HepG2 (cell line): ENCODE data around the gene ZPR1. TPM values are rescaled to one million over a fixed set of nuclear protein-coding genes. Genes with fewer than 3 reads are reported as not detected.

Source experiments
- CENPT ChIP-seq: sonication (generic); formaldehyde crosslinking; IDR thresholded peaks from 2 replicates; pipeline ENCODE4 v1.8.0; 2022; ENCODE audit warnings: low read depth, mild to moderate bottlenecking, moderate library complexity, missing genetic modification reagents
- NR2C2 ChIP-seq: sonication (generic); formaldehyde crosslinking; IDR thresholded peaks from 2 replicates; pipeline ENCODE4 v1.4.0; 2020; ENCODE audit warnings: missing genetic modification reagents, mild to moderate bottlenecking, moderate library complexity, borderline replicate concordance
- NR2F6 ChIP-seq, 2 experiments: IDR thresholded peaks; 2 replicates each; pipeline ENCODE4 v1.6.1; 2016; ENCODE audit warnings: antibody characterized with exemption in 1 of 2, mild to moderate bottlenecking in 1 of 2
- RAD21 ChIP-seq: fragments of 450-650 bp; formaldehyde crosslinking; IDR thresholded peaks from 2 replicates; pipeline ENCODE4 v1.5.0; 2020; ENCODE audit warnings: mild to moderate bottlenecking
- RBFOX2 ChIP-seq: fragments of 200-400 bp; formaldehyde crosslinking; IDR thresholded peaks from 2 replicates; pipeline ENCODE4 v1.6.1; 2017; ENCODE audit warnings: low read depth, mild to moderate bottlenecking, low read length
- ZNF441 ChIP-seq: sonication (generic); formaldehyde crosslinking; IDR thresholded peaks from 2 replicates; pipeline ENCODE4 v1.7.0; 2021; ENCODE audit warnings: missing genetic modification reagents, borderline replicate concordance
- ZNF598 ChIP-seq: sonication (generic); formaldehyde crosslinking; IDR thresholded peaks from 2 replicates; pipeline ENCODE4 v1.5.1; 2020; ENCODE audit warnings: mild to moderate bottlenecking, missing genetic modification reagents, borderline replicate concordance
- ZNF75D ChIP-seq: sonication (generic); formaldehyde crosslinking; IDR thresholded peaks from 2 replicates; pipeline ENCODE4 v1.8.1; 2023; ENCODE audit warnings: missing genetic modification reagents, mild to moderate bottlenecking, borderline replicate concordance
- polyA plus RNA-seq, 8 experiments: library from polyadenylated mRNA; depleted of rRNA in 3 of 8; stranded (reverse) in 7 of 8; unstranded in 1 of 8; fragments of >200 nt; fragmentation: Illumina TruSeq in 4 of 8; extraction: Trizol in 4 of 8; gene quantifications; 2 replicates each; pipeline versions ENCODE4 v1.2.1 to v1.2.3, GENCODE V29; 2011 to 2016; ENCODE audit warnings: low read depth in 4 of 8, missing spikeins in 1 of 8, mixed read lengths in 1 of 8; ENCODE audit not compliant: insufficient read depth in 1 of 8
- total RNA-seq, 5 experiments: library from RNA; depleted of rRNA; stranded (reverse); fragments of >200 nt; fragmentation: Illumina TruSeq; extraction: Trizol; gene quantifications; 2 replicates each; pipeline ENCODE4 v1.2.3, GENCODE V29; 2016; ENCODE audit warnings: low read depth in 1 of 5
- TF ChIP-seq, protein P1 (sequence below): sonication (generic); formaldehyde crosslinking; IDR thresholded peaks from 2 replicates; pipeline ENCODE4 v1.5.0; 2020; ENCODE audit warnings: missing genetic modification reagents
- TF ChIP-seq, protein P2 (sequence below): sonication (generic); formaldehyde crosslinking; IDR thresholded peaks from 2 replicates; pipeline ENCODE4 v1.9.0; 2021; ENCODE audit warnings: missing genetic modification reagents, borderline replicate concordance
- TF ChIP-seq, protein P3 (sequence below): sonication (generic); formaldehyde crosslinking; conservative IDR thresholded peaks from 2 replicates; pipeline ENCODE4 v1.8.0; 2022; ENCODE audit warnings: missing genetic modification reagents
- TF ChIP-seq, protein P4 (sequence below): sonication (generic); formaldehyde crosslinking; IDR thresholded peaks from 2 replicates; pipeline ENCODE4 v1.8.0; 2023; ENCODE audit warnings: mild to moderate bottlenecking, missing genetic modification reagents

Gene ZPR1
- total and polyA plus RNA-seq, 2 of the 13 experiments (the other 11 are each of a cell fraction or from before 2014, with no cell fraction given), result 40.0 to 79.3 TPM

DNA sequence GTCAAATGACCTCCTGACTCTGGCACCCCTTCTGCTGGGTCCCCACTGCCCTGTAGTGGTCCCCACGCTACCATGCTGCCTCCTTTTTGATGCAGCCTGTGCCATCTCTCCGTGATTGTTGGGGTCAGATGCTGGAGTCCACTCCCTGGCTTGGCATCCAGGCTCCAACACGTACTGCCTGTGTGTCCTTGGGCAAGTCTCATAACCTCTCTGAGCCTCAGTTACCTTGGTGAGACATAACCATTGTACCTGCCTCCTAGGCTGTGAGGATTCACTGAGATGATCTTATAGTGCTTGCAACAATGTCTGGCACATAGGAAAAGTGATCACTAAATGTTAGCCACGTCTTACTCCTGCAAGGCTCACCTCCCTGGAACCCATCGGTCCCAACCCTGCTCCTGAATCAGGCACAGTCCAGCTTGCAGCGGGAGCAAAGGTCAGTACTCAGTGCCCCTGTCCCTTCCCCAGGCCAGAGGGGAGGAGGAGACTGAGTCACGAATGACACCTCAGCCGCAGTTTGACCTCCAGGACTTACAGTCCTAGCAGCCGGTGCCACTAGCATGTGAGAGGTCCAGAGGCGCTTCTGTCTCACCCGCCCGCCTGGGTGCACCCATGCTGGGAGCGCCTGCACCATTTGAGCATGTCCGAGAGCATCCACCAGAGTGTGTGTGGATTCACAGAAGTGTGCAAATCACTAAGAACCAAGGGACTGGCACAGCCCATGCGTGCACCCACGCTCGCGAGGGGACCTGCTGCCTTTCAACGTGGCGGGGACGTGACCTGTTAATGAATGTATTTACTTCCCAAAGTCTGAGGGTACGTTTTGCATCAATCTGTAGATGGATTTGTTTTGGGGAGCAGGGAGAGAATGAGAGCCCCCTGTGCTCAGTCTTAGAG lies 38.3 kb upstream of the ZPR1 start (continued):
- TF ChIP-seq RBFOX2, result no peak; the same call in 1 of the 2 replicates
- peak; percentile 32 for TF ChIP-seq ZNF598 (CRISPR knock-in tag)
- TF ChIP-seq ZNF75D, result no peak
- TF ChIP-seq, protein P1, sequence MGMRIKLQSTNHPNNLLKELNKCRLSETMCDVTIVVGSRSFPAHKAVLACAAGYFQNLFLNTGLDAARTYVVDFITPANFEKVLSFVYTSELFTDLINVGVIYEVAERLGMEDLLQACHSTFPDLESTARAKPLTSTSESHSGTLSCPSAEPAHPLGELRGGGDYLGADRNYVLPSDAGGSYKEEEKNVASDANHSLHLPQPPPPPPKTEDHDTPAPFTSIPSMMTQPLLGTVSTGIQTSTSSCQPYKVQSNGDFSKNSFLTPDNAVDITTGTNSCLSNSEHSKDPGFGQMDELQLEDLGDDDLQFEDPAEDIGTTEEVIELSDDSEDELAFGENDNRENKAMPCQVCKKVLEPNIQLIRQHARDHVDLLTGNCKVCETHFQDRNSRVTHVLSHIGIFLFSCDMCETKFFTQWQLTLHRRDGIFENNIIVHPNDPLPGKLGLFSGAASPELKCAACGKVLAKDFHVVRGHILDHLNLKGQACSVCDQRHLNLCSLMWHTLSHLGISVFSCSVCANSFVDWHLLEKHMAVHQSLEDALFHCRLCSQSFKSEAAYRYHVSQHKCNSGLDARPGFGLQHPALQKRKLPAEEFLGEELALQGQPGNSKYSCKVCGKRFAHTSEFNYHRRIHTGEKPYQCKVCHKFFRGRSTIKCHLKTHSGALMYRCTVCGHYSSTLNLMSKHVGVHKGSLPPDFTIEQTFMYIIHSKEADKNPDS (CRISPR knock-in tag), result 0 out of 2 replicates have a peak, but pooled peaks have one; percentile 6
- TF ChIP-seq, protein P2, sequence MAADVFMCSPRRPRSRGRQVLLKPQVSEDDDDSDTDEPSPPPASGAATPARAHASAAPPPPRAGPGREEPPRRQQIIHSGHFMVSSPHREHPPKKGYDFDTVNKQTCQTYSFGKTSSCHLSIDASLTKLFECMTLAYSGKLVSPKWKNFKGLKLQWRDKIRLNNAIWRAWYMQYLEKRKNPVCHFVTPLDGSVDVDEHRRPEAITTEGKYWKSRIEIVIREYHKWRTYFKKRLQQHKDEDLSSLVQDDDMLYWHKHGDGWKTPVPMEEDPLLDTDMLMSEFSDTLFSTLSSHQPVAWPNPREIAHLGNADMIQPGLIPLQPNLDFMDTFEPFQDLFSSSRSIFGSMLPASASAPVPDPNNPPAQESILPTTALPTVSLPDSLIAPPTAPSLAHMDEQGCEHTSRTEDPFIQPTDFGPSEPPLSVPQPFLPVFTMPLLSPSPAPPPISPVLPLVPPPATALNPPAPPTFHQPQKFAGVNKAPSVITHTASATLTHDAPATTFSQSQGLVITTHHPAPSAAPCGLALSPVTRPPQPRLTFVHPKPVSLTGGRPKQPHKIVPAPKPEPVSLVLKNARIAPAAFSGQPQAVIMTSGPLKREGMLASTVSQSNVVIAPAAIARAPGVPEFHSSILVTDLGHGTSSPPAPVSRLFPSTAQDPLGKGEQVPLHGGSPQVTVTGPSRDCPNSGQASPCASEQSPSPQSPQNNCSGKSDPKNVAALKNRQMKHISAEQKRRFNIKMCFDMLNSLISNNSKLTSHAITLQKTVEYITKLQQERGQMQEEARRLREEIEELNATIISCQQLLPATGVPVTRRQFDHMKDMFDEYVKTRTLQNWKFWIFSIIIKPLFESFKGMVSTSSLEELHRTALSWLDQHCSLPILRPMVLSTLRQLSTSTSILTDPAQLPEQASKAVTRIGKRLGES (CRISPR knock-in tag), result no peak
- TF ChIP-seq NR2F6 (IDR thresholded peaks at IDR 0.05), result peak; percentile 73
- TF ChIP-seq NR2F6 (CRISPR knock-in tag; IDR thresholded peaks at IDR 0.05), result peak; percentile 87
- 0 out of 2 replicates have a peak, but pooled peaks have one; percentile 56 for TF ChIP-seq CENPT (CRISPR knock-in tag)
- TF ChIP-seq, protein P3, sequence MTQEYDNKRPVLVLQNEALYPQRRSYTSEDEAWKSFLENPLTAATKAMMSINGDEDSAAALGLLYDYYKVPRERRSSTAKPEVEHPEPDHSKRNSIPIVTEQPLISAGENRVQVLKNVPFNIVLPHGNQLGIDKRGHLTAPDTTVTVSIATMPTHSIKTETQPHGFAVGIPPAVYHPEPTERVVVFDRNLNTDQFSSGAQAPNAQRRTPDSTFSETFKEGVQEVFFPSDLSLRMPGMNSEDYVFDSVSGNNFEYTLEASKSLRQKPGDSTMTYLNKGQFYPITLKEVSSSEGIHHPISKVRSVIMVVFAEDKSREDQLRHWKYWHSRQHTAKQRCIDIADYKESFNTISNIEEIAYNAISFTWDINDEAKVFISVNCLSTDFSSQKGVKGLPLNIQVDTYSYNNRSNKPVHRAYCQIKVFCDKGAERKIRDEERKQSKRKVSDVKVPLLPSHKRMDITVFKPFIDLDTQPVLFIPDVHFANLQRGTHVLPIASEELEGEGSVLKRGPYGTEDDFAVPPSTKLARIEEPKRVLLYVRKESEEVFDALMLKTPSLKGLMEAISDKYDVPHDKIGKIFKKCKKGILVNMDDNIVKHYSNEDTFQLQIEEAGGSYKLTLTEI, result no peak
- TF ChIP-seq RAD21, result peak; percentile 22; the same call in 1 of the 2 replicates
- no peak for TF ChIP-seq ZNF441
- no peak for TF ChIP-seq NR2C2 (CRISPR knock-in tag)
- TF ChIP-seq, protein P4, sequence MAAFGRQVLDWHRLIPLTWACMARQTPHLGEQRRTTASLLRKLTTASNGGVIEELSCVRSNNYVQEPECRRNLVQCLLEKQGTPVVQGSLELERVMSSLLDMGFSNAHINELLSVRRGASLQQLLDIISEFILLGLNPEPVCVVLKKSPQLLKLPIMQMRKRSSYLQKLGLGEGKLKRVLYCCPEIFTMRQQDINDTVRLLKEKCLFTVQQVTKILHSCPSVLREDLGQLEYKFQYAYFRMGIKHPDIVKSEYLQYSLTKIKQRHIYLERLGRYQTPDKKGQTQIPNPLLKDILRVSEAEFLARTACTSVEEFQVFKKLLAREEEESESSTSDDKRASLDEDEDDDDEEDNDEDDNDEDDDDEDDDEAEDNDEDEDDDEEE, result 0 out of 2 replicates have a peak, but pooled peaks have one; percentile 46
